Skeletal muscle tissue (tissue), 4 donors: ENCODE measurements around the gene HNRNPA0. TPM values are rescaled to one million over a fixed set of nuclear protein-coding genes. Genes with fewer than 3 reads are reported as not detected.

ENCODE experiments used
- H3K27ac ChIP-seq: one replicate; pipeline ENCODE4 v1.7.0; 2013; ENCODE audit warnings: mild to moderate bottlenecking, low read depth, low read length, inconsistent platforms
- H3K27me3 ChIP-seq, 3 donors: one replicate each; pipeline ENCODE4 v1.7.0; 2013; ENCODE audit warnings: low read length in 3 of 3; ENCODE audit not compliant: control insufficient read depth in 3 of 3, insufficient read depth in 3 of 3
- H3K36me3 ChIP-seq, 3 donors: one replicate each; pipeline ENCODE4 v1.7.0; 2013; ENCODE audit warnings: low read length in 3 of 3; ENCODE audit not compliant: control insufficient read depth in 3 of 3, insufficient read depth in 3 of 3
- H3K4me1 ChIP-seq, 3 donors: one replicate each; pipeline ENCODE4 v1.7.0; 2013; ENCODE audit warnings: low read length in 3 of 3, mild to moderate bottlenecking in 3 of 3; ENCODE audit not compliant: control insufficient read depth in 3 of 3, insufficient read depth in 3 of 3
- H3K4me3 ChIP-seq, 3 donors: one replicate each; pipeline ENCODE4 v1.7.0; 2013; ENCODE audit warnings: low read length in 3 of 3
- H3K9ac ChIP-seq, 3 donors: one replicate each; pipeline ENCODE4 v1.7.0; 2013; ENCODE audit warnings: low read length in 3 of 3, mild to moderate bottlenecking in 3 of 3, moderate library complexity in 2 of 3, low read depth in 1 of 3
- H3K9me3 ChIP-seq, 3 donors: one replicate each; pipeline ENCODE4 v1.7.0; 2013; ENCODE audit warnings: low read length in 3 of 3; ENCODE audit not compliant: control insufficient read depth in 3 of 3
- total RNA-seq: library from RNA; depleted of rRNA; stranded (reverse); fragments of >200 nt; gene quantifications from one replicate; pipeline ENCODE4 v1.2.3, GENCODE V29; 2014
- donor health status: Osteomylitis.

Gene HNRNPA0
- total RNA-seq, 1 donor from 2014 or later, result 18.8 TPM

DNA sequence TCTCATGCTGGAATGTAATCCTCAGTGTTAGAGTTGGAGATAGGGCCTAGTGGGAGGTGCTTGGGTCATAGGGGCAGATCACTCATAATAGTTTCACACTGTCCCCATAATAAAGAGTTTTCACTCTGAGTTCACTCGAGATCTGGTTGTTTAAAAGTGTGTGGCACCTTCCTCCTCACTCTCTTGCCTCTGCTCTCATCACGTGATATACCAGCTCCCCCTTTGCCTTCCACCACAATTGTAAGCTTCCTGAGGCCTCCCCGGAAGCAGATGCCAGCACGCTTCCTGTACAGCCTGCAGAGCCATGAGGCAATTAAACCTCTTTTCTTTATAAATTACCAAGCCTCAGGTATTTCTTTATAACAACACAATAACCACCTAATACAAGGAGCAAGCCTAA, 14.4 kb downstream of the HNRNPA0 start:
- H3K27ac ChIP-seq, result no peak overlapping the region
- no peaks in the 10 kb centered on the region for H3K9me3 ChIP-seq
- peaks cover 7 to 18% (median 13%) of the 10 kb centered on the region in 3 donors for H3K4me1 ChIP-seq
- no peaks in the 10 kb centered on the region for H3K36me3 ChIP-seq
- H3K27me3 ChIP-seq, result no peaks in the 10 kb centered on the region
- H3K9ac ChIP-seq, result no peak overlapping the region
- no peak overlapping the region for H3K4me3 ChIP-seq

DNA sequence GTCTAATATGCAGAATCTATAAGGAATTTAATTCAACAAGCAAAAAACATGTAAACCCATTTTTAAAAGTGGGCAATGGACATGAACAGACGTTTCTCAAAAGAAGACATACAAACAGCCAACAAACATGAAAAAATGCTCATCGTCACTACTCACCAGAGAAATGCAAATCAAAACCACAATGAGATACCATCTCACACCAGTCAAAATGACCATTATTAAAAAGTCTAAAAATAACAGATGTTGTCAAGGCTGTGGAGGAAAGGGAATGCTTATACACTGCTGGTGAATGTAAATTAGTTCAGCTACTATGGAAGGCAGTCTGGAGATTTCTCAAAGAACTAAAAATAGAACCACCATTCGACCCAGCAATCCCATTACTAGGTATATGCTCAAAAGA, 15.2 kb downstream of the HNRNPA0 start:
- Histone ChIP-seq H3K36me3 (no peaks in the 10 kb centered on the region), H3K9ac (no peak overlapping the region), H3K9me3 (no peaks in the 10 kb centered on the region), H3K4me1 (peaks cover 7 to 23% (median 17%) of the 10 kb centered on the region in 3 donors), H3K27me3 (no peaks in the 10 kb centered on the region), H3K4me3 (no peak overlapping the region), H3K27ac (no peak overlapping the region)

GRCh38 chr5:137737349-137738131, 16.6 kb downstream of the HNRNPA0 start:
- no peak overlapping the region for H3K9ac ChIP-seq
- H3K4me3 ChIP-seq, result no peak overlapping the region
- H3K36me3 ChIP-seq, result no peaks in the 10 kb centered on the region
- no peaks in the 10 kb centered on the region for H3K9me3 ChIP-seq
- H3K4me1 ChIP-seq, result peaks cover 7 to 23% (median 17%) of the 10 kb centered on the region in 3 donors
- no peak overlapping the region for H3K27ac ChIP-seq
- H3K27me3 ChIP-seq, result no peaks in the 10 kb centered on the region

GRCh38 chr5:137736496-137736895, 17.7 kb downstream of the HNRNPA0 start:
- peaks cover 7 to 23% (median 17%) of the 10 kb centered on the region in 3 donors for H3K4me1 ChIP-seq
- no peaks in the 10 kb centered on the region for H3K36me3 ChIP-seq
- H3K4me3 ChIP-seq, result no peak overlapping the region
- H3K27ac ChIP-seq, result no peak overlapping the region
- no peaks in the 10 kb centered on the region for H3K9me3 ChIP-seq
- H3K27me3 ChIP-seq, result no peaks in the 10 kb centered on the region
- no peak overlapping the region for H3K9ac ChIP-seq

GRCh38 chr5:137735555-137736284, 18.4 kb downstream of the HNRNPA0 start, which contains the start of gene KLHL3:
TSS of gene KLHL3 (minus strand) at chr5:137736089. CDS start at chr5:137735646, 443 bp downstream.
- Histone ChIP-seq H3K9me3 (no peaks in the 10 kb centered on the region), H3K9ac (peak within 1 kb of the TSS; percentile 41 to 74 (median 65)), H3K4me3 (peak within 1 kb of the TSS; percentile 60 to 74 (median 71)), H3K36me3 (no peaks in the 10 kb centered on the region), H3K27ac (peak within 1 kb of the TSS; percentile 10), H3K4me1 (peaks cover 7 to 23% (median 17%) of the 10 kb centered on the region in 3 donors), H3K27me3 (no peaks in the 10 kb centered on the region)

- H3K4me3 ChIP-seq, result peak overlapping the region; percentile 60 to 74 (median 71)
- H3K27me3 ChIP-seq, result no peaks in the 10 kb centered on the region
- H3K9ac ChIP-seq, result peak overlapping the region; percentile 41 to 74 (median 65)
- H3K4me1 ChIP-seq, result peaks cover 7 to 23% (median 17%) of the 10 kb centered on the region in 3 donors
- H3K27ac ChIP-seq, result peak overlapping the region; percentile 10
- H3K9me3 ChIP-seq, result no peaks in the 10 kb centered on the region
- H3K36me3 ChIP-seq, result no peaks in the 10 kb centered on the region
Observed at GRCh38 chr5:137734962-137735554, 19.1 kb downstream of the HNRNPA0 start.

- H3K4me1 ChIP-seq, result peaks cover 7 to 23% (median 17%) of the 10 kb centered on the region in 3 donors
- no peaks in the 10 kb centered on the region for H3K36me3 ChIP-seq
- H3K9ac ChIP-seq, result no peak overlapping the region
- H3K27ac ChIP-seq, result peak overlapping the region; percentile 10
- H3K9me3 ChIP-seq, result no peaks in the 10 kb centered on the region
- H3K4me3 ChIP-seq, result peak overlapping the region in 1 of 3 donors; percentile 71
- H3K27me3 ChIP-seq, result no peaks in the 10 kb centered on the region
Observed at GRCh38 chr5:137734331-137734730, 19.8 kb downstream of the HNRNPA0 start.

GRCh38 chr5:137733922-137734321, 20.2 kb downstream of the HNRNPA0 start:
- Histone ChIP-seq H3K9ac (no peak overlapping the region), H3K4me3 (no peak overlapping the region), H3K27me3 (no peaks in the 10 kb centered on the region), H3K27ac (no peak overlapping the region), H3K9me3 (no peaks in the 10 kb centered on the region), H3K36me3 (no peaks in the 10 kb centered on the region), H3K4me1 (peaks cover 7 to 23% (median 17%) of the 10 kb centered on the region in 3 donors)

GRCh38 chr5:137733006-137733405, 21.2 kb downstream of the HNRNPA0 start:
- H3K27me3 ChIP-seq, result no peaks in the 10 kb centered on the region
- H3K27ac ChIP-seq, result no peak overlapping the region
- no peaks in the 10 kb centered on the region for H3K9me3 ChIP-seq
- no peak overlapping the region for H3K9ac ChIP-seq
- no peak overlapping the region for H3K4me3 ChIP-seq
- no peaks in the 10 kb centered on the region for H3K36me3 ChIP-seq
- H3K4me1 ChIP-seq, result peaks cover 7 to 23% (median 17%) of the 10 kb centered on the region in 3 donors
